HL-60/S4 (cell line): ENCODE data around the gene HAAO.

Experiments used
- in situ Hi-C: fragments of 300-500 bp; cut with MboI; formaldehyde crosslinking; loops from 2 replicates; pipeline ENCODE4 v1.14.3; 2022; ENCODE audit warnings: low sequenced_read_pairs

The HAAO gene

DNA sequence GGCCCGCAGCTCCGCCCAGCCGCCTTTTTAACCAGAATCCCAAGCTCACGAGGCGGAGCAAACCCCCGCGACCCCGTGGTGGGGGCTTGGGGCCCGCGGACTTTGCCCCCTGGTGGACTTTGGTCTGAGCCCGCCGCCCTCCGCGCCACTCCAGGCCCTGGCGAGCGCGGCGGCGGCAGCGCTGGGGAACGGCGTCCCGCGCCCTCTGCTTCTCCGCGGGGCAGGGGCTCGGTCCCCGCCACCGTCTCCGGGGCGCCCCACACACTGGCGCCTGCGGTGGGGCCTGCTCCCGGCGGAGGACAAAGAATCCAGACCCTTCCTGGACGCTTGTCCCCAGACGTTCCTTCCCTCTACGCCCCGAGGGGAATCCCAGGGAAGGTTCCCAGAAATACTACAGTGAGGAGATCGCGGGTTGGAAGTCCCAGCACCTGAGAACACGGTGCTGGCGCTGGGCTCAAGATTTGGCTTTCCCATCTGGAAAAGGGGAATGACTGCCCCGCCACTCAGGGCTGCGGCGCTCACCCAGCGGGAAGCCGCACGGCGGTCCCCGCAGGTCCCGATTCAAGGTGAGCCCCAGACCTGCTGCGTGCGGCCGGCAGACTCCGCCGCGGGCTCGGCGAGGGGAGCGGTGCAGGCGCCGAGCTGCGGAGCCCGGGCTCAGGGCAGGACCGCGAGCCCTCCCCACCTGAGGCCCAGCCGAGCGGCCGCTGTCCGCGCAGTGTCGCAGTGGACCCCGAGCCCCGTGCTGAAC, at the start of gene HAAO:
HAAO (minus strand) TSS at position 1 of the 751 bp plus-strand sequence. CDS start 47 bp downstream, outside the sequence.
- in situ Hi-C loops, result loop anchor here (25.0 kb wide), 1 partner anchor 280 kb away; no protein-coding TSS in a partner anchor

DNA sequence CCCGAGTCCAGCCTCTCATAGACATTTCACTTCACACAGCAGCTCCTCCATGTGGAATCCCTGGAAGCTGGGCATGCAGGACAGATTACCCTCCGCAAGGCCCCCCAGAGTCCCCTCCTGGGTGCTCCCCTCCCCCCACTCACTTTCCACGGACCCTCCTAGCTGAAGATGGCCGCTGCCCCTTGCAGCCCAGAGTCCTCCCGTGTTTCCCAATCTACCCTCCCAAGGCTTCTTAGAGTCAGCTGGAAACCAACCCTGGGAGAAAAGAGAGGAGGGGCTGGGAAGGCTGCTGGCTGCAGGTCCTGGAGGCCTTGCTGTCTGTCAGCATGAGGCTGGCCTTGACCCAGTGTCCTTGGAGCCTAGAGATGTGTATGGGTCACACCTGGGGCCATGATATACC, 49.0 kb upstream of the HAAO start:
- in situ Hi-C loops, result loop anchor here (25.0 kb wide), 2 partner anchors 396 to 646 kb away; partner anchors contain the start of gene ZFP36L2

DNA sequence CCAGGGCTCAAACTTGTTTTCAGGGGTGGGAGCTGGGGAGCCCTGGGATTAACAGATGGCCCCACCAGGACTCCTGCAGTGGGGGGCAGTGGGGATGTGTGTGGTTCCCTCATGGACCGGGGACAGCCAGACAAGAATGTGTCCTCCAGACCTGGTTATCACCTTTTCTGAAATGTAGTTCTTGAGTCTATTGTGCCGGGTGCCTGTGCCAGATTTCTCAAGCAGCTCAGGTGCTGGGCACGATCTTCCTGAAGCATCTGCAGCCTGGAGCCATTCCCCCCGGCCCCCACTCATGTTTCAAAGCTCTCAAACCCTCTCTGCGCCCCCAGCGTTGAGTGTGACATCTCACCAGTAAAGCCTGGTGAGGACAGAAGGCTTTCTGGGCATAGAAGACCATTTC, 48.4 kb upstream of the HAAO start:
- in situ Hi-C loops, result loop anchor here (25.0 kb wide), 2 partner anchors 397 to 647 kb away; partner anchors contain the start of gene ZFP36L2

DNA sequence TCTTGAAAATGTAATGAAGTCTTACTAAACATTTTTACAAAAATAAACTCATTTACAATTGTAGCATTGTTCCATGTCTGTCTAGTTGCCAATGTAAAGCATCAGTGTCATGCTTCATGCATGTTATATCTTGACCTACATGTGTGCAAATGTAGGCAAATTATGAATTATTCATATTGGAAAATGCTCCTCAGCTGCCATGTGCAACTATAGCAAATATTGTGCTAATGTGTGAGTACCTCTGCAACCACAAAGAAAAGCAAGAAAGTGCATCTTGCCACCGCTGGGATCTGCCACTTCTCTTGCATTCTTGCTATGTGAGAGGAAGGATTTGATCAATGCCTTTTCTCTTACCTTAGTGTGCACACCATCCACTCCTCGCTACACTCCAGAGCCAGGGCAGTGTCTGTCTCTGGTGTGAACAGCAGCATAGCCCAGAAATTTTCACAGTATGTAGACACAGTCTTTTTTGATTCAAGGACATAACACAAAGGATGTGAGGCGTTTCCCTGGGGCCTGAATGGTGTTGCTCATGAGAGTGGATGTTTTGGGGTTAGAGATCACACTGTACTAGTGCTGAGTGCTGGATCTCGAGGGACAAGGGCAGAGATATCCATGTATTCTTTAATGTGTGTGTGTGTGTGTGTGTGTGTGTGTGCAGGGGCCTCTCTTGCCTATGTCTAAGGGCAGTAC, 47.6 kb upstream of the HAAO start:
- in situ Hi-C loops, result loop anchor here (25.0 kb wide), 2 partner anchors 397 to 647 kb away; partner anchors contain the start of gene ZFP36L2

DNA sequence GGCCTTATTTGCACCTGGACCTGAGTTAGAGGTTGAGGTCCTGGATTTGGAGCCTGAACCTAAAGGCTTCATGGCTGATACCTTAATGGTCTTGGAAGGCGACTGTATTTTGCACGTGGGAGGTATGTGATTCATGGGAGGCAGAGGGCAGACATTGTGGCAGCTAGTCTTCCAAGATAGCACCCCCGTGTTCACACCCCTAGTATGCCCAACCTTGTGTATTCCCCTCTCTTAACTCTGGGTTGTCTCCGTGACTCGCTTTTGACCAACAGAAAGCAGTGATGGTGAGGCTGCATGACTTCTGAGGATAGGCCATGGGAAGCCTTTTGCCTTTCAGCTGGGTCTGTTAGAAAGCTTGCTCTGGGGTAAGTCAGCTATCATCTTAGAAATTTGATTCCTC, 45.8 kb upstream of the HAAO start:
- in situ Hi-C loops, result loop anchor here (25.0 kb wide), 2 partner anchors 399 to 649 kb away; partner anchors contain the start of gene ZFP36L2

DNA sequence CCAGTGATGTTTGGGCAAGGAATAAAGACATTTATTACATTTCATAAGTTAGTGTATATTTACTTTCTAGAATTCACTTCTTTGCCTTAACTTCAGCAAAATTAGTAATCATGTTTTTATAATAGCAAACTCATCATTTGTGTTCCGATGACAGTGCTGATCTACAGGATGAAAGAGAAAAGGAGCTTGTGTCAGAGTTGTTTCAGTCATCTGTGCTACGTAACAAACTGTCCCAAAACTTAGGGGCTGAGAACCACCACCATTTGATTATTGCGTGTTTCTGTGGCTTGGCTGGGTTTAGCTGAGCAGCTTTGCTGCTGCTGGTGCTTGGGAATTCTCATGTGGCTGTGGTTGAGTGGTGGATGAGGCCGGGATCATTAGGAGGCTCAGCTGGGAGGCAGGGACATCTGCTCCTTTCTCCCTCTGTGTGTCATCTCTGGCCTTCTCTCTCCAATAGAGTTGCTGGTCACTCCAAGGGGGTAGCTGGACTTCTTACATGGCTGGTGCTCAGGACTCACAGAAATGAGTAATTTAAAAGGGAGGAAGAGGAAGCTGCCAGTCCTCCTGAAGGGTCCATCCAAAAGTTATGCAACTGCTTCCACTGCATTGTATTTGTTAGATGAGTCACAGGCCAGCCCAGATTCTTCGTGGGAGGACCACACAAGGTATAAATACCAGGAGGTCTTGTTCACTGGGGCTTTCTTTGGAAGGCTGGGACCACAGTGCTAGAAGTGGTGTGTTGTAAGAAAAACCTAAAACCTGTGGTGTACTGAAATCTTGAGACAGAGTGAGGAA, 43.4 kb upstream of the HAAO start:
- in situ Hi-C loops, result loop anchor here (25.0 kb wide), 2 partner anchors 402 to 652 kb away; partner anchors contain the start of gene ZFP36L2

DNA sequence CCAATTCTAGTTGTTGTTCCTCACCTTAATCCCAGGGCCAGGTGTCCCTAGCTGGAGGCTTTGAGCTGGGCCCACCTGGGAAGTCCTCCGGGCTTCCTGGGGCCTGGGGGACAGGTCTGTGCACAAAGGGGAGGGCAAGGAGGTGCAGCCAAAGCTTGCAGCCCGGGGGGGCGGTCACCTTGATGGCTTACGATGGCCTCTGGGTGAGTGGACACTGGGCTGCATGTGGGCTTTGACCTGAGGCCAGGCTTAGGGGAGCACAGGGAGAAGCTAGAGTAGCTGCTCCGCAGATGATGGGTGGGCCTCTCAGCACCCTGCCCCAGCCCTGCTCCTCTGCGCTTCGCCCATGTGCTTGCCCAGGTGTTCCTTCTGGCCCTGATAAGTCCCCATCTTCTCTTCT, 41.8 kb upstream of the HAAO start:
- in situ Hi-C loops, result loop anchor here (25.0 kb wide), 2 partner anchors 403 to 653 kb away; partner anchors contain the start of gene ZFP36L2

DNA sequence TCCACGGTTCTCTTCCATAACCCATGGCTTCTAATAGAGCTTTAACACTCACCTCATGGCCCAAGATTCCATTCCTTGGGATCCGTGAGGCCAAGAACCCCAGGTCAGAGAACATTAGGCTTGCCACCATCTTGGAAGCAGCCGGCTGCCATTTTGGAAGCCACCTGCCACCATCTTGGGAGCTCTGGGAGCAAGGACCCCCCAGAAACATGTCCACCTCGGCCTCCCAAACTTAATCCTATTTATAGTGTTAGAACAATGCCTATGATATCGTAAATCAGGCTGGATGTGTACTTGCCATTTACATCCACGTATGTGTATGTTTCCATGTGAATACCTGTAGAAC, 39.9 kb upstream of the HAAO start:
- in situ Hi-C loops, result loop anchor here (25.0 kb wide), 2 partner anchors 405 to 655 kb away; partner anchors contain the start of gene ZFP36L2

DNA sequence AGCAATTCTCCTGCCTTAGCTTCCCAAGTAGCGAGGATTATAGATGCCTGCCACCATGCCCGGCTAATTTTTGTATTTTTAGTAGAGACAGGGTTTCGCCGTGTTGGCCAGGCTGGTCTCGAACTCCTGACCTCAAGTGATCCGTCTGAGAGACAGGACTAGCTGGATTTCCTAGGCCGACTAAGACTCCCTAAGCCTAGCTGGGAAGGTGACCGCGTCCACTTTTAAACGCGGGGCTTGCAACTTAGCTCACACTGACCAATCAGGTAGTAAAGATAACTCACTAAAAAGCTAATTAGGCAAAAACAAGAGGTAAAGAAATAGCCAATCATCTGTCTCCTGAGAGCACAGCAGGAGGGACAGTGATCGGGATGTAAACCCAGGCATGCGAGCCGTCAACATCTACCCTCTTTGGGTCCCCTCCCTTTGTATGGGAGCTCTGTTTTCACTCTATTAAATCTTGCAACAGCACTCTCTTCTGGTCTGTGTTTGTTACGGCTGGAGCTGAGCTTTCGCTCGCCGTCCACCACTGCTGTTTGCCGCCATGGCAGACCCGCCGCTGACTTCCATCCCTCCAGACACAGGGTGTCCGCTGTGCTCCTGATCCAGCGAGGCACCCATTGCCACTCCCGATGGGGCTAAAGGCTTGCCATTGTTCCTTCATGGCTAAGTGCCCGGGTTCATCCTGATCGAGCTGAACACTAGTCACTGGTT, 39.3 kb upstream of the HAAO start:
- in situ Hi-C loops, result loop anchor here (25.0 kb wide), 2 partner anchors 406 to 656 kb away; partner anchors contain the start of gene ZFP36L2

DNA sequence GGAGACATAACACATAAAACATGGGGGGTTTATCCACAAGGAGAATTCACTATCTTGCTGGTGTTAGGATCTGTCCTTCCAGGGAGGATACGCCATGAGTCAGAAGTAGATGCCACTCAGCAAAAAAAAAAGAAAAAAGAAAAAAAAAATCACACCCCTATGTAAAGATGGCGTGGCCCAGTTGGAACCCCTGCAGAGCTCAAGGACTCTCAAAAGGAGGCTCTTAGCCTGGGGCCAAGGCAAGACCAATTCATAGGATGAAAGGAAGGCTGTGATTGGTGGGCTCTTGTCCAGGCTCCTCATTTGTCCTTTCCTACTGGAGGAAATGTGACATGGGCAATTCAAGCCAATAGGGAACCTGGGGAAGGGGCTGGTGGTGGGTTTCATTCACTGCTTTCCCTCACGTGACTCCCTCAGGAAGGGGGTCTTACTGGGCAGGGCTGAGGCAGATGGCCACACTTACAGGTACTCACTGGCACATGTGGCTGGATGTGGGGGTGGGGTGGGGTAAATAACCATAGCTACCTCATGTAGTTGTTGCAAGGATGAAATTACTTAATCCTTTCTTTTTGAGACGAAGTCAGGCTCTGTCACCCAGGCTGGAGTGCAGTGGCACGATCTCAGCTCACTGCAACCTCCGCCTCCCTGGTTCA, 38.7 kb upstream of the HAAO start:
- in situ Hi-C loops, result loop anchor here (25.0 kb wide), 2 partner anchors 406 to 656 kb away; partner anchors contain the start of gene ZFP36L2

DNA sequence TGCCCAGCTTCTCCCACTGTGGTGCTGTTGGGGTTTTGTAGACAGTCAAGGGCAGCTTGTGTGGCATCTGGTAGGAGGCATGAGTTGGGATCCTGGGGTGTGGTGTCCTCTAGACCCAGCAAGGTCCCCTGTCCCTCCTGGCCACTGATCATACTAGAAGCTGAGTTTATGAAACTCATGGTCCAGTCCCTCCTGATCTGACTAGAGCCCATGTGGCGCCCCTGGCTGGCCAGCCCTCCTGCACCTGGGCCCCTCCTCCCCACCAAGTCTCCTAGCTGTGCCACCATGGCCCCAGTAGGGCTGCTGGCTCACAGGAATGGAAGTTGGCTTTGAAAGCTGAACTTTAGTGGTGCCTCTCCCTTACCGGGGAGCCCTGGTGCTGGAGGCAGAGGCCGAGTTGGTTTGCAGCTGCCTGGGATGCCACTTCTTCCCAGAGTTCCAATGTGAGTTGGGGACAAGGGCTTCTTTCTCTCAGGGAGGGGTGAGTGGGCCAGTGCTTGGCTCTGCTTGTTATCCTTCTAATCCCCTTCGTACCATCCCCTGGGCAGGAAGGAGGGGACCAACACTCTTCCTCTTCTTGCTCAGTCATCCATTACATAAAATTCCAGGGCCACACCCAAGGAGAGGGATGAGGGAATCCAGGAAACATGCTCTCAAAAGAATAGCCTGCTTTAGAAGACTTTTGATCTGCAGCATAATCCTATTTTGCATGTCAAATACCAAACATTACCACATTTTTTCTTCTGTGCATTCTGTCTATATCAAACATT, 37.5 kb upstream of the HAAO start:
- in situ Hi-C loops, result loop anchor here (25.0 kb wide), 2 partner anchors 407 to 657 kb away; partner anchors contain the start of gene ZFP36L2

DNA sequence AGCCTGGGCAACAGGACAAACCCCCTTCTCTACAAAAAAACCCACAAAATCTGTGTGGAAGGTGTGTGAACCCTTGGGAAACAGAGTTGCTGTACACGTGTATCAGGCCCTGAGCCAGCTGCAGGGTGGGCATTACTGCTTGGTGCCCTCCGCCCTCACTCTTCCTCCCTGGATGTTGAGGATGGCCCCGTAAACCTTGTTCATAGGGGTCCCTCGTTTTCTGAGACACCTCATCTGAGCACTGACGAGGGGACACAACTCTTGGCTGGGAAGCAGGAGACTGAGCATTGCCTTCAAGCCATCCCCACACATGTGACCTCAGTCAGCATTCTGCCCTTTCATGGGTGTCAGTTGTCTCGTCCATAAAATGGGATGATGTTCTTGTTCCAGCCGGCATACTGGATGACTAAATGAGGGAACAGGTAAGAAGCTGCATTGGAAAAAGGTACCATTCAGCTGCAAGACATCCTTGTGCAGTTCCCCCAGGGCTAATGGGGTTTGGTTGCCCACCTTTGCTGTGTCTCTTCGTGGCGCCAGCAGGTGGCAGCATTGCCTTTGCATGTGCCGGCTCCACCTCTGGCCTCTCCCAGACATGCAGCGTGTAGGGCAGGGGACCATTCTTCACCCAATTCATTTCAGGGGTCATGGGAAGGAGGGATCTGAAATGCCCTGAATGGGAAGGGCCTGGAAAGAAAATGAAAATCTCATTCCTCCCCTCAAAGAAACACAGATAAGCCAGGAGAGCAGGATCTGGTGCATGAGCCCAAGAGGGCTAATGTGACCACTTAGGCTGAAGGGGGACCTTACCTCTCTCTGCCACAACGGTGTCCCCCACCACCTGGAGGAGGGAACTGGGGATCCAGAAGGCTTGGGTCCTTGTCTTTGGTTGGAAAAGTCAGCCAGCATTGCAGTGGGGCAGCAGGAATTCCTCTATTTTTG, 36.4 kb upstream of the HAAO start:
- in situ Hi-C loops, result loop anchor here (25.0 kb wide), 2 partner anchors 409 to 659 kb away; partner anchors contain the start of gene ZFP36L2

DNA sequence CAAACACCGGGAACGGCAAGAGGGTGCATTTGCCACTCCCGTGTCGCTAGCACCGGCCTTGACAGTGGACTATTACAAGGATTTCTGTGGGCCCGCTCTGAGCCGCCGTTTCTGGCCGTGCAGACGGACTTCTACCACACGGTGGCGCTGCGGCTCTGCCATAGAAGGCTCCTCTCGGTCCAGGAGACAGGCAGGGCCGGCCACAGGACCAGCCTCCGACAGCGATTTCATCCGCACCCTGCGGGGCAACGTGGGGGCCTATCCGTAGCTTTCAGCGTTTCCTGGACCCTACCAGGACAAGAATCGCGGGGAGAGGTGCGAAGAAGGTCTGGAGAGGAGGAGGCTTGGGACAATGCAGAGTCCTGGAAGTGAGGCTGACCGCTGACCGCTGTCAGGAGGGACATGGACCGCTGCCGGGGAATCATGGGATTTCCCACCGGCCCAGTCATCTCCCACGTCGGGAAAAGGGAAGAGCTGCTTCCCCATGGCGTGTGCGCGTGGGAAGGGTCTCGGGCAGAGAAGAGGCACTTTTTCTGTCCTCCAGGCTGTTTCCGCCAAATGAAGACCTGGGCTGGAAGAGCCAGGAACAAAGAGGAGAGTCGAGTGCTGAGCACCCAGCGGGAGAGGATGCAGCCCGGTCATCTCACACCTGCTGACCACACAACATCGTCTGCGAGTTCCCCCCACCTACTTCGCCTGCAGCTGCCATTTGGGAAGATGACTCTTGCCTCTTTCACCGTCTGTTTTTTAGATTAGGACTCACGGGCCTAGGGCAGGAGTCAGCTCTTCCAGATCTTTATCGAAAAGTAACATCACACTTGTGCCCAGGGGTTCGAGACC, 35.5 kb upstream of the HAAO start:
- in situ Hi-C loops, result loop anchor here (25.0 kb wide), 2 partner anchors 409 to 659 kb away; partner anchors contain the start of gene ZFP36L2

DNA sequence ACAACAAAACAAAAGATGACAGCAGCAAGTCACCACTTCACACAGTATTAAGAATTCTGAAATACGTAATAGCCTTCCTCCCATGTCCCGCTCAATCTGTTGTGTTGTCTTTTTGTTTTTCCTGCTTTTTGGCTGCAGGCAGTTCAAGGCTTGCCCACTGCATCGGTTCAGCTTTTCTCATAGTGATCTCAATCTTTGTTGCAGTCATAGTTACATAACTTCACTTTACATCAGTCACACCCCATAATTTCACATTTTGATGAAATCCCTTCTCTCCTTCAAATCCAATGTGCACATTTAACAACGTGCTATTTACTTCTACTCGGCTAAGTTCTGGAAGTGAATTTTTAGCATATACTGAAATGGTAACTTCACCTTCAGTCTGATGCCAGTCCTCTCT, 33.8 kb upstream of the HAAO start:
- in situ Hi-C loops, result loop anchor here (25.0 kb wide), 2 partner anchors 411 to 661 kb away; partner anchors contain the start of gene ZFP36L2

DNA sequence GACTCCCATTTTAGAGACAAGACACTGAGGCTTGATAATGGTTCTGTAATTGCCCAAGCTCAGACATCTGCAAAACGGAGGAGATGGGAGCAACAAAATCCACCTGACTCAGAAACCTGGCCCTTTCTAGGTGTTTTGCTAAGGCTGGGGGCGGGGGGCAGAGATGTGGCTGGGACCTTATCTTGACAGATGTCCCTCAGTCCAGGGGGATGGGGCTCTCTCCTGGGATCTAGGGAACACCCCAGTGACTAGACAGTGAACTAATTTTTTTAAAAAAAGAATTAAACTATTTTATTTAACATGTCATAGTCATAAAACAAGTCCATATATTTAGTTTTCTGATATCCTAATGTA, 32.0 kb upstream of the HAAO start:
- in situ Hi-C loops, result no loop called here

DNA sequence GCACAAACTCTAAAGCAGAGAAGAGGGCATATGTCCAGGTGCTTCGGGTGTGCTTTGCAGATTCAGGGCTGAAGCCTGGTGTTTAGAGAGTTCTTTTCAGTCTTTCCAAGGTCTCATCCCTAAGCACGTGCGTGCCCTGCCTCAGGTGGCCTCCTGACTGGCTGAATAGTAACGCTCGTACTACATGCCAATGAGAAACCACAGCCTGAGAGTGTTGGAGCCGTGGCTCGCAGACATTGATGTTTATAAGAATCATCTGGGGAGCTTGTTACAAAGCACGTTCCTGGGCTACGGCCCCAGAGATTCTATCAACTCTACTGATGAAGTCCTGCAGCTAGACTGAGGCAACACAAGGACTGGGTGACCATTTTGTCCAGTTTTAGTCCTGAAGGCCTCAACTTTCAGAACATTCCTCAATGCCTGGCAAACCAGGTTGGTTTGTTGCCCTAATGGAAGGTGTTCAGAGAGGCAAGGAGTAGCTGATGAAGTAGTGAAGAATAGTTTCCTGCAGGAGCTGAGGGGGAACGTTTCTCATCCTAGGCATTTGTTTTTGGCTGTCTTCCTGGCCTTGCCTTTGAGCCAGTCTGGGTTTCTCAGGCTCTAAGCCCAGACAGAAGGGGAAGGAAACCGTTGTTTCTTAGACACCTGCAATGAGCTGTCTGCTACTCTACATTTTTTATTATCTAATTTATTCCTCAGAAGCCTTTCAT, 31.5 kb upstream of the HAAO start:
- in situ Hi-C loops, result no loop called here
